Activated naive CD4-positive, alpha-beta T cell treated with anti-CD3 and anti-CD28 coated beads for 36 hours (primary cell): ENCODE data around the gene TMEM205. TPM values are rescaled to one million over a fixed set of nuclear protein-coding genes. Genes with fewer than 3 reads are reported as not detected.

Experiments
- CTCF ChIA-PET: fragments of 350-600 bp; sonication (Branson Sonifier 250); formaldehyde crosslinking; loops from one replicate; lab custom pipeline; 2021; ENCODE audit warnings: antibody characterized with exemption; lab: Charles Lee
- DNase-seq: peaks from one replicate; pipeline ENCODE4 v3.0.0-alpha.2; 2020
- H3K27ac Mint-ChIP-seq: one replicate; pipeline ENCODE4 v1.8.0; 2021; ENCODE audit warnings: mild to moderate bottlenecking, mixed read lengths
- H3K27me3 Mint-ChIP-seq: one replicate; pipeline ENCODE4 v1.8.0; 2021; ENCODE audit warnings: low read depth, mixed read lengths
- H3K36me3 Mint-ChIP-seq: one replicate; pipeline ENCODE4 v1.8.0; 2021; ENCODE audit warnings: low read depth, mixed read lengths
- H3K4me1 Mint-ChIP-seq: one replicate; pipeline ENCODE4 v1.8.0; 2021; ENCODE audit warnings: low read depth, mixed read lengths
- H3K4me3 Mint-ChIP-seq: one replicate; pipeline ENCODE4 v1.8.0; 2021; ENCODE audit warnings: mild to moderate bottlenecking, moderate library complexity, mixed read lengths
- H3K9me3 Mint-ChIP-seq: one replicate; pipeline ENCODE4 v1.8.0; 2021; ENCODE audit warnings: mixed read lengths
- intact Hi-C: fragments of 100-400 bp; cut with micrococcal nuclease; formaldehyde crosslinking; loops from one replicate; pipeline ENCODE4 v1.15.1; 2023
- total RNA-seq, 2 experiments: library from RNA; stranded (reverse); gene quantifications; one replicate each; pipeline ENCODE4 v1.2.3, GENCODE V29; 2021

The TMEM205 gene
- total RNA-seq, 2 experiments from 2014 or later, result 21.4 to 24.2 TPM

- CTCF ChIA-PET, result no interaction called here
- DNase-seq, result no peak
- no peaks in the 10 kb centered on the region for H3K36me3 Mint-ChIP-seq
- no peak overlapping the region for H3K27ac Mint-ChIP-seq
- H3K4me3 Mint-ChIP-seq, result no peak overlapping the region
- intact Hi-C loops, result no loop called here
- H3K27me3 Mint-ChIP-seq, result no peaks in the 10 kb centered on the region
- H3K4me1 Mint-ChIP-seq, result no peaks in the 10 kb centered on the region
- no peaks in the 10 kb centered on the region for H3K9me3 Mint-ChIP-seq
These were observed 39.7 kb downstream of the TMEM205 start for GRCh38 chr19:11306337-11306736.

GRCh38 chr19:11304936-11305335, 41.1 kb downstream of the TMEM205 start:
- no peak overlapping the region for H3K4me3 Mint-ChIP-seq
- H3K4me1 Mint-ChIP-seq, result no peaks in the 10 kb centered on the region
- no peaks in the 10 kb centered on the region for H3K36me3 Mint-ChIP-seq
- H3K27ac Mint-ChIP-seq, result no peak overlapping the region
- H3K9me3 Mint-ChIP-seq, result no peaks in the 10 kb centered on the region
- no peak for DNase-seq
- CTCF ChIA-PET, result interaction anchor here (0.7 kb wide), 1 partner anchor 63 kb away, joined by 3 read pairs; no protein-coding TSS in a partner anchor
- H3K27me3 Mint-ChIP-seq, result no peaks in the 10 kb centered on the region
- intact Hi-C loops, result no loop called here

GRCh38 chr19:11300811-11301120, 45.3 kb downstream of the TMEM205 start:
- Mint-ChIP-seq H3K27me3 (no peaks in the 10 kb centered on the region), H3K4me3 (no peak overlapping the region), H3K36me3 (no peaks in the 10 kb centered on the region), H3K4me1 (no peaks in the 10 kb centered on the region), H3K9me3 (no peaks in the 10 kb centered on the region), H3K27ac (no peak overlapping the region)
- intact Hi-C loops, result no loop called here
- no peak for DNase-seq
- CTCF ChIA-PET, result no interaction called here

GRCh38 chr19:11299946-11300810, 45.9 kb downstream of the TMEM205 start:
- no peaks in the 10 kb centered on the region for H3K4me1 Mint-ChIP-seq
- no peak overlapping the region for H3K4me3 Mint-ChIP-seq
- intact Hi-C loops, result no loop called here
- no peak for DNase-seq
- no peaks in the 10 kb centered on the region for H3K9me3 Mint-ChIP-seq
- CTCF ChIA-PET, result no interaction called here
- H3K27me3 Mint-ChIP-seq, result no peaks in the 10 kb centered on the region
- no peaks in the 10 kb centered on the region for H3K36me3 Mint-ChIP-seq
- H3K27ac Mint-ChIP-seq, result no peak overlapping the region

GRCh38 chr19:11296264-11296663, 49.8 kb downstream of the TMEM205 start:
- intact Hi-C loops, result no loop called here
- no peak for DNase-seq
- H3K9me3 Mint-ChIP-seq, result no peaks in the 10 kb centered on the region
- H3K4me3 Mint-ChIP-seq, result no peak overlapping the region
- no peaks in the 10 kb centered on the region for H3K36me3 Mint-ChIP-seq
- CTCF ChIA-PET, result interaction anchor here (0.6 kb wide), 2 partner anchors 45 to 516 kb away, joined by 3 to 4 read pairs; no protein-coding TSS in a partner anchor
- peaks cover 6% of the 10 kb centered on the region for H3K27me3 Mint-ChIP-seq
- peaks cover 9% of the 10 kb centered on the region for H3K4me1 Mint-ChIP-seq
- no peak overlapping the region for H3K27ac Mint-ChIP-seq

- Mint-ChIP-seq H3K27me3 (peaks cover 8% of the 10 kb centered on the region), H3K27ac (no peak within 1 kb of the TSS), H3K36me3 (no peaks in the 10 kb centered on the region), H3K9me3 (no peaks in the 10 kb centered on the region), H3K4me1 (peaks cover 9% of the 10 kb centered on the region), H3K4me3 (no peak within 1 kb of the TSS)
- no peak for DNase-seq
- intact Hi-C loops, result no loop called here
- CTCF ChIA-PET, result interaction anchor here (0.5 to 0.7 kb wide), 3 partner anchors 86 to 383 kb away, joined by 3 read pairs; partner anchors contain the start of gene EPOR
These were observed 50.3 kb downstream of the TMEM205 start, which contains the start of gene TSPAN16 for GRCh38 chr19:11295665-11296245. Gene TSPAN16, plus strand, starts transcription at chr19:11296160. Its CDS starts 138 bp downstream, at chr19:11296298.

- no peaks in the 10 kb centered on the region for H3K36me3 Mint-ChIP-seq
- CTCF ChIA-PET, result interaction anchor here (0.5 to 0.7 kb wide), 3 partner anchors 86 to 382 kb away, joined by 3 read pairs; partner anchors contain the start of gene EPOR
- no peak overlapping the region for H3K27ac Mint-ChIP-seq
- intact Hi-C loops, result no loop called here
- no peak overlapping the region for H3K4me3 Mint-ChIP-seq
- H3K9me3 Mint-ChIP-seq, result no peaks in the 10 kb centered on the region
- H3K27me3 Mint-ChIP-seq, result peaks cover 8% of the 10 kb centered on the region
- peaks cover 9% of the 10 kb centered on the region for H3K4me1 Mint-ChIP-seq
- DNase-seq, result no peak
These were observed 50.9 kb downstream of the TMEM205 start for GRCh38 chr19:11295180-11295579.

- H3K9me3 Mint-ChIP-seq, result no peaks in the 10 kb centered on the region
- H3K4me1 Mint-ChIP-seq, result peaks cover 9% of the 10 kb centered on the region
- H3K27me3 Mint-ChIP-seq, result peaks cover 8% of the 10 kb centered on the region
- CTCF ChIA-PET, result interaction anchor here (0.6 to 1.1 kb wide), 11 partner anchors 10 to 240 kb away, joined by 3 to 6 read pairs (median 4); no protein-coding TSS in a partner anchor
- peak; percentile 90 for DNase-seq
- intact Hi-C loops, result loop anchor here (1.0 to 5.0 kb wide), 4 partner anchors 31 to 294 kb away; no protein-coding TSS in a partner anchor
- peak overlapping the region; percentile 66 for H3K4me3 Mint-ChIP-seq
- no peaks in the 10 kb centered on the region for H3K36me3 Mint-ChIP-seq
- no peak overlapping the region for H3K27ac Mint-ChIP-seq
These were observed 52.4 kb downstream of the TMEM205 start for GRCh38 chr19:11293433-11294389.

Other genes with a start within 250 kb of the TMEM205 start
- gene SPC24, start 190.5 kb downstream of the TMEM205 start, total RNA-seq, result 100 to 1,000 TPM in 1 of 2 experiments, 10 to 100 TPM in 1; 94.7 to 102 TPM
- gene KANK2, start 148.7 kb downstream of the TMEM205 start, total RNA-seq, result 1 to 10 TPM; 1.5 to 2.0 TPM
- not detected for gene ANGPTL8, start 106.6 kb downstream of the TMEM205 start, total RNA-seq
- gene DOCK6, start 83.7 kb downstream of the TMEM205 start, total RNA-seq, result 1 to 10 TPM; 6.1 to 7.1 TPM
- gene TSPAN16, start 50.1 kb downstream of the TMEM205 start, total RNA-seq, result not detected
- gene RAB3D, start 6.6 kb downstream of the TMEM205 start, total RNA-seq, result 10 to 100 TPM in 1 of 2 experiments, 1 to 10 TPM in 1; 9.8 to 10.7 TPM
- 10 to 100 TPM; 15.2 to 16.5 TPM for gene CCDC159, start 251 bp upstream of the TMEM205 start, total RNA-seq
- gene PLPPR2, start 9.2 kb upstream of the TMEM205 start, total RNA-seq, result 1 to 10 TPM; 2.6 to 2.8 TPM
- 1 to 10 TPM; 1.1 to 2.1 TPM for gene SWSAP1, start 28.4 kb upstream of the TMEM205 start, total RNA-seq
- 1 to 10 TPM; 3.9 to 4.3 TPM for gene EPOR, start 38.0 kb upstream of the TMEM205 start, total RNA-seq
- not detected for gene RGL3, start 73.0 kb upstream of the TMEM205 start, total RNA-seq
- under 1 TPM; 0.15 to 0.19 TPM for gene ODAD3, start 88.9 kb upstream of the TMEM205 start, total RNA-seq
- 100 to 1,000 TPM; 234 to 237 TPM for gene PRKCSH, start 89.4 kb upstream of the TMEM205 start, total RNA-seq
- not detected for gene ELAVL3, start 134.8 kb upstream of the TMEM205 start, total RNA-seq
- gene ZNF653, start 159.6 kb upstream of the TMEM205 start, total RNA-seq, result 1 to 10 TPM; 6.8 to 7.3 TPM
- 10 to 100 TPM; 42.6 to 46.0 TPM for gene ECSIT, start 182.9 kb upstream of the TMEM205 start, total RNA-seq
- gene CNN1, start 192.6 kb upstream of the TMEM205 start, total RNA-seq, result not detected
- gene ELOF1, start 213.0 kb upstream of the TMEM205 start, total RNA-seq, result 10 to 100 TPM; 33.0 to 33.4 TPM
- gene ACP5, start 231.4 kb upstream of the TMEM205 start, total RNA-seq, result 1 to 10 TPM; 8.3 to 8.8 TPM